NCI-H446 treated with DMSO at 0.1 percent for 48 hours (cell line): ENCODE measurements around the gene ANKRD2.
"Not testable (repeated sequence)": the region's sequence is repeated elsewhere in the genome, so short reads cannot be mapped to it uniquely, and the experiment has no call there.

Experiments
- DNase-seq: peaks from one replicate; lab custom pipeline; 2025; lab: John Stamatoyannopoulos, UW

Gene ANKRD2

GRCh38 chr10:97572214-97572989 lies at the start of gene ANKRD2:
TSS of gene ANKRD2 (plus strand) at chr10:97572779. CDS start at chr10:97572789, 10 bp downstream.
- DNase-seq = peak; percentile 7

GRCh38 chr10:97522937-97523336 lies 49.6 kb upstream of the ANKRD2 start:
- DNase-seq = no peak

GRCh38 chr10:97525086-97525485 lies 47.5 kb upstream of the ANKRD2 start:
- DNase-seq = no peak

- no peak for DNase-seq
Observed at GRCh38 chr10:97525683-97526110, 46.9 kb upstream of the ANKRD2 start.

GRCh38 chr10:97528876-97529275 lies 43.7 kb upstream of the ANKRD2 start:
- not testable (repeated sequence) for DNase-seq

GRCh38 chr10:97529685-97530465 lies 42.7 kb upstream of the ANKRD2 start:
- no peak for DNase-seq

- no peak for DNase-seq
Observed at GRCh38 chr10:97531401-97531986, 41.1 kb upstream of the ANKRD2 start.

- no peak for DNase-seq
Observed at GRCh38 chr10:97532935-97533671, 39.5 kb upstream of the ANKRD2 start.

- no peak for DNase-seq
Observed at GRCh38 chr10:97533888-97534287, 38.7 kb upstream of the ANKRD2 start.

- no peak for DNase-seq
Observed at GRCh38 chr10:97534746-97535367, 37.7 kb upstream of the ANKRD2 start.

GRCh38 chr10:97537186-97537869 lies 35.3 kb upstream of the ANKRD2 start:
- DNase-seq = no peak

GRCh38 chr10:97538411-97538810 lies 34.2 kb upstream of the ANKRD2 start:
- no peak for DNase-seq

GRCh38 chr10:97538839-97539238 lies 33.7 kb upstream of the ANKRD2 start:
- no peak for DNase-seq

- DNase-seq = no peak
Observed at GRCh38 chr10:97539523-97540200, 32.9 kb upstream of the ANKRD2 start.

GRCh38 chr10:97540669-97541500 lies 31.7 kb upstream of the ANKRD2 start:
- no peak for DNase-seq

- peak; percentile 72 for DNase-seq
Observed at GRCh38 chr10:97542169-97543024, 30.2 kb upstream of the ANKRD2 start.

GRCh38 chr10:97543025-97543546 lies 29.5 kb upstream of the ANKRD2 start:
- no peak for DNase-seq
